ENCODE measurements around the gene CAMK2D. TPM values are rescaled to one million over a fixed set of nuclear protein-coding genes. Genes with fewer than 3 reads are reported as not detected.

The CAMK2D gene
- total RNA-seq, 1 experiment from 2014 or later: 15.4 TPM

- Histone ChIP-seq H3K9me2 (replicated peaks; ENCODE audit: low read length) (no peaks in the 10 kb centered on the region), H3K9me3 (ENCODE audit: low read length) (no peaks in the 10 kb centered on the region), H3K27me3 (ENCODE audit: low read length) (no peaks in the 10 kb centered on the region), H2AFZ (ENCODE audit: low read length) (no peak overlapping the region), H3K4me2 (ENCODE audit: low read length) (no peak overlapping the region; the same call in 1 of the 2 replicates), H3K4me3 (ENCODE audit: low read length) (no peak overlapping the region), H3K36me3 (ENCODE audit: low read depth, low read length) (no peaks in the 10 kb centered on the region), H3K4me1 (ENCODE audit: insufficient read depth, low read length) (peaks cover 28% of the 10 kb centered on the region), H4K20me1 (ENCODE audit: low read length) (no peaks in the 10 kb centered on the region), H3K9ac (ENCODE audit: low read length) (no peak overlapping the region), H3F3A (ENCODE audit: low read length, unreplicated experiment) (no peaks in the 10 kb centered on the region), H3K79me2 (ENCODE audit: low read length) (peaks cover 30% of the 10 kb centered on the region), H3K27ac (ENCODE audit: low read length) (no peak overlapping the region)
- intact Hi-C loops (cut with micrococcal nuclease): no loop called here
- TF ChIP-seq CTCF (conservative IDR thresholded peaks at IDR 0.05; ENCODE audit: low read depth, low read length) (no peak), EZH2 (IDR thresholded peaks at IDR 0.05; ENCODE audit: low read length, unreplicated experiment) (no peak), EZH2phosphoT487 (IDR thresholded peaks at IDR 0.05; ENCODE audit: borderline replicate concordance, low read length) (no peak)
- DNase-seq (no peak), ATAC-seq (no peak)
- BruUV-seq (replicated peaks): no TSS peak
- CTCF ChIA-PET: no interaction called here
- POLR2A ChIA-PET (ENCODE audit: unreplicated experiment): no interaction called here
These were observed 4.1 kb downstream of the CAMK2D start for GRCh38 chr4:113757486-113757885.

- CTCF ChIA-PET: no interaction called here
- peaks cover 28% of the 10 kb centered on the region for H3K4me1 ChIP-seq (ENCODE audit: insufficient read depth, low read length)
- no peaks in the 10 kb centered on the region for H3K9me3 ChIP-seq (ENCODE audit: low read length)
- H3K9me2 ChIP-seq (replicated peaks; ENCODE audit: low read length): no peaks in the 10 kb centered on the region
- H3K9ac ChIP-seq (ENCODE audit: low read length): no peak overlapping the region
- peak; percentile 63 for DNase-seq
- H3K4me2 ChIP-seq (ENCODE audit: low read length): peak overlapping the region; percentile 34
- no peak overlapping the region for H3K27ac ChIP-seq (ENCODE audit: low read length)
- TF ChIP-seq EZH2 (IDR thresholded peaks at IDR 0.05; ENCODE audit: low read length, unreplicated experiment) (no peak), EZH2phosphoT487 (IDR thresholded peaks at IDR 0.05; ENCODE audit: borderline replicate concordance, low read length) (no peak), CTCF (conservative IDR thresholded peaks at IDR 0.05; ENCODE audit: low read depth, low read length) (no peak)
- no peaks in the 10 kb centered on the region for H3K27me3 ChIP-seq (ENCODE audit: low read length)
- no peaks in the 10 kb centered on the region for H4K20me1 ChIP-seq (ENCODE audit: low read length)
- ATAC-seq: peak; percentile 32; the same call in 1 of the 2 replicates
- H3K36me3 ChIP-seq (ENCODE audit: low read depth, low read length): no peaks in the 10 kb centered on the region
- peaks cover 30% of the 10 kb centered on the region for H3K79me2 ChIP-seq (ENCODE audit: low read length)
- H2AFZ ChIP-seq (ENCODE audit: low read length): no peak overlapping the region
- BruUV-seq (replicated peaks): no TSS peak
- intact Hi-C loops (cut with micrococcal nuclease): no loop called here
- no peaks in the 10 kb centered on the region for H3F3A ChIP-seq (ENCODE audit: low read length, unreplicated experiment)
- POLR2A ChIA-PET (ENCODE audit: unreplicated experiment): no interaction called here
- no peak overlapping the region for H3K4me3 ChIP-seq (ENCODE audit: low read length)
These were observed 5.5 kb downstream of the CAMK2D start for GRCh38 chr4:113756005-113756410.

- intact Hi-C loops (cut with micrococcal nuclease): no loop called here
- no peaks in the 10 kb centered on the region for H3K79me2 ChIP-seq (ENCODE audit: low read length)
These were observed 10.8 kb downstream of the CAMK2D start for GRCh38 chr4:113750734-113751133.

More at GRCh38 chr4:113750734-113751133, 10.8 kb downstream of the CAMK2D start:
- ChIA-PET POLR2A (ENCODE audit: unreplicated experiment) (no interaction called here), CTCF (no interaction called here)
- H3K4me3 ChIP-seq (ENCODE audit: low read length): no peak overlapping the region
- no peak for TF ChIP-seq EZH2 (IDR thresholded peaks at IDR 0.05; ENCODE audit: low read length, unreplicated experiment)
- no peak for TF ChIP-seq EZH2phosphoT487 (IDR thresholded peaks at IDR 0.05; ENCODE audit: borderline replicate concordance, low read length)
- no peak for TF ChIP-seq CTCF (conservative IDR thresholded peaks at IDR 0.05; ENCODE audit: low read depth, low read length)
- DNase-seq: no peak
- peaks cover 3% of the 10 kb centered on the region; the same call in 1 of the 2 replicates for H3K4me1 ChIP-seq (ENCODE audit: insufficient read depth, low read length)
- H3K27me3 ChIP-seq (ENCODE audit: low read length): no peaks in the 10 kb centered on the region
- no peak for ATAC-seq
- BruUV-seq (replicated peaks): no TSS peak
- no peak overlapping the region for H3K4me2 ChIP-seq (ENCODE audit: low read length)
- H3K9me2 ChIP-seq (replicated peaks; ENCODE audit: low read length): no peaks in the 10 kb centered on the region
- no peak overlapping the region for H3K9ac ChIP-seq (ENCODE audit: low read length)
- H3F3A ChIP-seq (ENCODE audit: low read length, unreplicated experiment): no peaks in the 10 kb centered on the region
- H3K36me3 ChIP-seq (ENCODE audit: low read depth, low read length): no peaks in the 10 kb centered on the region
- no peaks in the 10 kb centered on the region for H3K9me3 ChIP-seq (ENCODE audit: low read length)
- no peaks in the 10 kb centered on the region for H4K20me1 ChIP-seq (ENCODE audit: low read length)
- no peak overlapping the region for H3K27ac ChIP-seq (ENCODE audit: low read length)
- H2AFZ ChIP-seq (ENCODE audit: low read length): no peak overlapping the region
